Osteocyte (in vitro differentiated cells): ENCODE results near the gene YTHDC1. TPM values are rescaled to one million over a fixed set of nuclear protein-coding genes. Genes with fewer than 3 reads are reported as not detected.

ENCODE experiments used
- DNase-seq: peaks from one replicate; pipeline ENCODE4 v3.0.0; 2021; ENCODE audit warnings: mixed read lengths; ENCODE audit not compliant: unreplicated experiment; ENCODE audit errors: extremely low spot score
- H3K27ac Mint-ChIP-seq: one replicate; pipeline ENCODE4 v1.8.0; 2021; ENCODE audit warnings: mild to moderate bottlenecking, mixed read lengths; ENCODE audit not compliant: unreplicated experiment
- H3K27me3 Mint-ChIP-seq: one replicate; pipeline ENCODE4 v1.8.0; 2021; ENCODE audit warnings: mixed read lengths; ENCODE audit not compliant: unreplicated experiment
- H3K36me3 Mint-ChIP-seq: one replicate; pipeline ENCODE4 v1.8.0; 2021; ENCODE audit warnings: mixed read lengths; ENCODE audit not compliant: unreplicated experiment
- H3K4me1 Mint-ChIP-seq: one replicate; pipeline ENCODE4 v1.8.0; 2021; ENCODE audit warnings: mixed read lengths; ENCODE audit not compliant: unreplicated experiment
- H3K4me3 Mint-ChIP-seq: one replicate; pipeline ENCODE4 v1.8.0; 2021; ENCODE audit warnings: mild to moderate bottlenecking, moderate library complexity, mixed read lengths; ENCODE audit not compliant: unreplicated experiment
- H3K9me3 Mint-ChIP-seq: one replicate; pipeline ENCODE4 v1.8.0; 2021; ENCODE audit warnings: mixed read lengths; ENCODE audit not compliant: unreplicated experiment
- CTCF ChIP-seq: fragments of 200-600 bp; sonication (generic); IDR thresholded peaks from 2 replicates; pipeline ENCODE4 v1.5.0; 2021; ENCODE audit warnings: antibody characterized with exemption, mild to moderate bottlenecking, moderate library complexity
- total RNA-seq: library from RNA; stranded (reverse); gene quantifications from 2 replicates; pipeline ENCODE4 v1.2.1, GENCODE V29; 2021

YTHDC1 gene
- total RNA-seq, 1 donor from 2014 or later = 82.8 TPM

GRCh38 chr4:68324519-68325262 is 25.2 kb downstream of the YTHDC1 start:
- DNase-seq = no peak
- Mint-ChIP-seq H3K27me3 (no peaks in the 10 kb centered on the region), H3K4me3 (no peak overlapping the region), H3K36me3 (peaks cover 40% of the 10 kb centered on the region), H3K9me3 (no peaks in the 10 kb centered on the region), H3K27ac (no peak overlapping the region), H3K4me1 (no peaks in the 10 kb centered on the region)
- no peak for TF ChIP-seq CTCF

- no peaks in the 10 kb centered on the region for H3K4me1 Mint-ChIP-seq
- no peak overlapping the region for H3K4me3 Mint-ChIP-seq
- no peak for DNase-seq
- no peaks in the 10 kb centered on the region for H3K27me3 Mint-ChIP-seq
- H3K27ac Mint-ChIP-seq = no peak overlapping the region
- no peak for TF ChIP-seq CTCF
- no peaks in the 10 kb centered on the region for H3K9me3 Mint-ChIP-seq
- peaks cover 55% of the 10 kb centered on the region for H3K36me3 Mint-ChIP-seq
These were observed 30.9 kb downstream of the YTHDC1 start for GRCh38 chr4:68319040-68319439.

GRCh38 chr4:68316193-68316969 is 33.5 kb downstream of the YTHDC1 start:
- no peak for TF ChIP-seq CTCF
- H3K27ac Mint-ChIP-seq = no peak overlapping the region
- peaks cover 61% of the 10 kb centered on the region for H3K36me3 Mint-ChIP-seq
- no peak for DNase-seq
- no peaks in the 10 kb centered on the region for H3K27me3 Mint-ChIP-seq
- H3K9me3 Mint-ChIP-seq = no peaks in the 10 kb centered on the region
- no peak overlapping the region for H3K4me3 Mint-ChIP-seq
- H3K4me1 Mint-ChIP-seq = no peaks in the 10 kb centered on the region

GRCh38 chr4:68310651-68311247 is 39.1 kb downstream of the YTHDC1 start:
- H3K27ac Mint-ChIP-seq = no peak overlapping the region
- H3K4me1 Mint-ChIP-seq = no peaks in the 10 kb centered on the region

More at GRCh38 chr4:68310651-68311247, 39.1 kb downstream of the YTHDC1 start:
- H3K36me3 Mint-ChIP-seq = peaks cover 35% of the 10 kb centered on the region
- H3K9me3 Mint-ChIP-seq = no peaks in the 10 kb centered on the region
- no peak overlapping the region for H3K4me3 Mint-ChIP-seq
- peaks cover 11% of the 10 kb centered on the region for H3K27me3 Mint-ChIP-seq
- DNase-seq = no peak
- TF ChIP-seq CTCF = no peak
